DND-41 (cell line): ENCODE data around the gene THUMPD1.

Experiments used
- ATAC-seq: fragments of 200-7000 bp; cut with Tn5 transposase; 3 replicates; pipeline ENCODE4 v1.9.1; 2021; ENCODE audit warnings: low read depth; ENCODE audit not compliant: insufficient read depth
- DNase-seq: peaks from one replicate; pipeline ENCODE4 v3.0.0-alpha.2; 2020
- H2AFZ ChIP-seq: 2 replicates; pipeline ENCODE4 v1.6.0; 2012; ENCODE audit warnings: low read depth, low read length
- H3K27ac ChIP-seq: 2 replicates; pipeline ENCODE4 v1.5.1; 2012; ENCODE audit warnings: low read length, inconsistent platforms
- H3K27me3 ChIP-seq: fragments of 200-600 bp; sonication (generic); 2 replicates; pipeline ENCODE4 v1.6.0; 2012; ENCODE audit warnings: low read length, mild to moderate bottlenecking, inconsistent platforms; ENCODE audit not compliant: insufficient read depth, poor library complexity
- H3K36me3 ChIP-seq: 2 replicates; pipeline ENCODE4 v1.5.1; 2012; ENCODE audit warnings: low read length, inconsistent platforms; ENCODE audit not compliant: insufficient read depth
- H3K4me1 ChIP-seq: 2 replicates; pipeline ENCODE4 v1.5.1; 2012; ENCODE audit warnings: mild to moderate bottlenecking, low read length; ENCODE audit not compliant: insufficient read depth
- H3K4me2 ChIP-seq: 2 replicates; pipeline ENCODE4 v1.6.0; 2012; ENCODE audit warnings: mild to moderate bottlenecking, moderate library complexity, low read length, inconsistent platforms; ENCODE audit not compliant: insufficient read depth
- H3K4me3 ChIP-seq, 2 experiments: fragments of 200-600 bp in 1 of 2; shearing (Covaris generic) in 1 of 2; 2 replicates each; pipeline ENCODE4 v1.5.1; 2012 to 2016; ENCODE audit warnings: inconsistent platforms in 2 of 2, low read length in 2 of 2, mild to moderate bottlenecking in 2 of 2, low read depth in 1 of 2, moderate library complexity in 1 of 2
- H3K79me2 ChIP-seq: 2 replicates; pipeline ENCODE4 v1.6.0; 2012; ENCODE audit warnings: low read length, inconsistent platforms; ENCODE audit not compliant: insufficient read depth
- H3K9ac ChIP-seq: 2 replicates; pipeline ENCODE4 v1.6.0; 2012; ENCODE audit warnings: low read depth, mild to moderate bottlenecking, inconsistent platforms, low read length, moderate library complexity
- H3K9me3 ChIP-seq: 2 replicates; pipeline ENCODE4 v1.5.1; 2012; ENCODE audit warnings: low read length, moderate library complexity, mild to moderate bottlenecking, inconsistent platforms; ENCODE audit not compliant: insufficient read depth, severe bottlenecking
- H4K20me1 ChIP-seq: 2 replicates; pipeline ENCODE4 v1.6.0; 2012; ENCODE audit warnings: low read length; ENCODE audit not compliant: insufficient read depth
- CTCF ChIP-seq: IDR thresholded peaks from 2 replicates; pipeline ENCODE4 v1.5.1; 2012; ENCODE audit warnings: borderline replicate concordance, low read length, moderate library complexity, mild to moderate bottlenecking; ENCODE audit not compliant: poor library complexity, severe bottlenecking; ENCODE audit errors: extremely low read depth
- EZH2 ChIP-seq: IDR thresholded peaks from 3 replicates; pipeline ENCODE4 v1.6.1; 2012; ENCODE audit warnings: borderline replicate concordance, low read depth, mild to moderate bottlenecking, moderate library complexity, low read length, inconsistent platforms; ENCODE audit not compliant: severe bottlenecking

THUMPD1 gene

GRCh38 chr16:20773679-20774078, 32.1 kb upstream of the THUMPD1 start:
- Histone ChIP-seq H3K79me2 (no peaks in the 10 kb centered on the region), H3K4me2 (no peak overlapping the region), H3K9ac (no peak overlapping the region), H3K36me3 (no peaks in the 10 kb centered on the region), H3K4me3 (no peak overlapping the region), H4K20me1 (no peaks in the 10 kb centered on the region; the same call in 1 of the 2 replicates), H3K4me1 (no peaks in the 10 kb centered on the region), H2AFZ (no peak overlapping the region), H3K27ac (no peak overlapping the region), H3K9me3 (no peaks in the 10 kb centered on the region), H3K27me3 (no peaks in the 10 kb centered on the region)
- no peak for DNase-seq
- TF ChIP-seq EZH2, result no peak
- no peak for TF ChIP-seq CTCF
- ATAC-seq, result no peak

GRCh38 chr16:20768818-20769217, 27.2 kb upstream of the THUMPD1 start:
- no peaks in the 10 kb centered on the region for H3K36me3 ChIP-seq
- no peaks in the 10 kb centered on the region for H3K79me2 ChIP-seq
- DNase-seq, result no peak
- H3K27ac ChIP-seq, result no peak overlapping the region
- no peak overlapping the region for H2AFZ ChIP-seq
- H3K4me1 ChIP-seq, result peaks cover 11% of the 10 kb centered on the region; the same call in 1 of the 2 replicates
- no peaks in the 10 kb centered on the region for H3K9me3 ChIP-seq
- H4K20me1 ChIP-seq, result no peaks in the 10 kb centered on the region
- no peak for TF ChIP-seq CTCF
- no peak for TF ChIP-seq EZH2
- no peak overlapping the region for H3K9ac ChIP-seq
- no peak overlapping the region for H3K4me3 ChIP-seq
- no peaks in the 10 kb centered on the region for H3K27me3 ChIP-seq
- ATAC-seq, result no peak
- H3K4me2 ChIP-seq, result no peak overlapping the region

GRCh38 chr16:20768121-20768520, 26.5 kb upstream of the THUMPD1 start:
- Histone ChIP-seq H3K4me3 (no peak overlapping the region), H3K9ac (no peak overlapping the region), H2AFZ (no peak overlapping the region), H3K4me1 (peaks cover 18% of the 10 kb centered on the region), H3K36me3 (no peaks in the 10 kb centered on the region), H3K79me2 (no peaks in the 10 kb centered on the region), H3K27me3 (no peaks in the 10 kb centered on the region), H3K27ac (no peak overlapping the region), H4K20me1 (no peaks in the 10 kb centered on the region), H3K4me2 (no peak overlapping the region), H3K9me3 (no peaks in the 10 kb centered on the region)
- no peak for TF ChIP-seq CTCF
- no peak for TF ChIP-seq EZH2
- no peak for ATAC-seq
- no peak for DNase-seq

- Histone ChIP-seq H3K27ac (no peak overlapping the region), H3K4me1 (peaks cover 22% of the 10 kb centered on the region), H3K79me2 (no peaks in the 10 kb centered on the region), H3K9ac (no peak overlapping the region), H3K4me2 (no peak overlapping the region), H4K20me1 (no peaks in the 10 kb centered on the region), H3K9me3 (no peaks in the 10 kb centered on the region), H3K4me3 (no peak overlapping the region), H3K36me3 (no peaks in the 10 kb centered on the region), H2AFZ (no peak overlapping the region), H3K27me3 (no peaks in the 10 kb centered on the region)
- no peak for ATAC-seq
- no peak for DNase-seq
- TF ChIP-seq EZH2, result no peak
- TF ChIP-seq CTCF, result no peak
Measured at GRCh38 chr16:20767577-20767976, 26.0 kb upstream of the THUMPD1 start.
